Stomach smooth muscle (tissue), 2 donors: ENCODE data around the gene ZNF276.
"Not testable (repeated sequence)": the region's sequence is repeated elsewhere in the genome, so short reads cannot be mapped to it uniquely, and the experiment has no call there.

Experiments
- H3K27ac ChIP-seq: one replicate; pipeline ENCODE4 v1.7.0; 2013; ENCODE audit warnings: mild to moderate bottlenecking, low read length, inconsistent platforms
- H3K27me3 ChIP-seq, 2 donors: one replicate each; pipeline ENCODE4 v1.7.0; 2013; ENCODE audit warnings: low read length in 2 of 2; ENCODE audit not compliant: insufficient read depth in 2 of 2, control insufficient read depth in 1 of 2
- H3K36me3 ChIP-seq, 2 donors: one replicate each; pipeline ENCODE4 v1.7.0; 2013; ENCODE audit warnings: low read length in 2 of 2; ENCODE audit not compliant: control insufficient read depth in 2 of 2, insufficient read depth in 2 of 2
- H3K4me1 ChIP-seq: one replicate; pipeline ENCODE4 v1.7.0; 2013; ENCODE audit warnings: low read length; ENCODE audit not compliant: control insufficient read depth, insufficient read depth
- H3K4me3 ChIP-seq, 2 donors: one replicate each; pipeline ENCODE4 v1.7.0; 2013; ENCODE audit warnings: low read length in 2 of 2
- H3K9ac ChIP-seq, 2 donors: one replicate each; pipeline ENCODE4 v1.7.0; 2013; ENCODE audit warnings: low read length in 2 of 2, mild to moderate bottlenecking in 1 of 2
- H3K9me3 ChIP-seq, 2 donors: one replicate each; pipeline ENCODE4 v1.7.0; 2013; ENCODE audit warnings: low read length in 2 of 2; ENCODE audit not compliant: control insufficient read depth in 2 of 2
- donor health status: healthy.
- donor health status: Pancreatic carcinoma.

ZNF276 gene

DNA sequence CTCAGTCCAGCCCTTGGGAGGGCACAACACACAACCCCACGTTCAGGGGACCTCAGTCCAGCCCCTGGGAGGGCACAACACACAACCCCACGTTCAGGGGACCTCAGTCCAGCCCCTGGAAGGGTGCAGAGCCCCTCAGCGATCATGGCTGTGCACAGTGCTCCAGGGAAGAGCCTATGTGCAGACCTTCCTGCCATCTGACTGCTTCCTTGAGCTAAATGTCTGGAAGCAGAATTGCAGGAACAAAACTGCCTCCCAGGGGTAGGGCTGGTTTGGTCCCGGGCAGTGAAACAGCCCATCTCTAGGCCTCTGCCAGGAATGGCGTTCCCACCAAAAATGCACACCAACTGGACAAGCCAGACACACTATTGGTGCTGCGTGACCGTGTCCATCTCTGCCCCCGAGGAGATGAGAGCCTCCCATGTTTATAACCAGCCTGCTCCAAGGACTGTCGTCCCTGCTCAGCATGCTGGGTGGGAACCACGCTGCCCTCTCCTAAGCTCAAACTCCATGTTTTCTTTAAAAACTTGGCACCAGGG, 44.0 kb downstream of the ZNF276 start:
- no peak overlapping the region for H3K27ac ChIP-seq
- H3K4me1 ChIP-seq, result no peaks in the 10 kb centered on the region
- H3K27me3 ChIP-seq, result no peaks in the 10 kb centered on the region
- no peaks in the 10 kb centered on the region for H3K9me3 ChIP-seq
- no peak overlapping the region for H3K4me3 ChIP-seq
- H3K9ac ChIP-seq, result no peak overlapping the region
- H3K36me3 ChIP-seq, result no peaks in the 10 kb centered on the region

DNA sequence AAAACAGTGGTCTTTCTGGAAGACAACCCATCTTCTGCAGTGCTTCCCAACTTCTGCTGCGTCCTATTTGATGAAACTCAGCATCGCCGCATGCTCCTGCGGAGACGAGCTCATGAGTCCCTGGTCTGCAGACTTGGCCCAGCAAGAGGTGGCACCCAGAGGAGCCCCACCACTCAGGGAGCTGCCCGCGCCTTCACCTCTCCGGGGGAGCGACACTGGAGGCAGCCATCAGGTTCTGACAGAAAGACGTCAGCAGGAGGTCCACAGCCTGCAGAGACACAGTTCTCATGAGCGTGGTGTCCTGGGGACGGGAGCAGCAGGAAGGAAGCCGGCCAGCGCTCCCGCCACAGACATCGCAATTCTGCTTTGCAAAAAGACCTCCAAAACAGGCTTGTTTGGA, 49.0 kb downstream of the ZNF276 start:
- no peak overlapping the region for H3K4me3 ChIP-seq
- H3K4me1 ChIP-seq, result no peaks in the 10 kb centered on the region
- no peaks in the 10 kb centered on the region for H3K9me3 ChIP-seq
- no peaks in the 10 kb centered on the region for H3K27me3 ChIP-seq
- H3K36me3 ChIP-seq, result no peaks in the 10 kb centered on the region
- no peak overlapping the region for H3K27ac ChIP-seq
- H3K9ac ChIP-seq, result no peak overlapping the region

DNA sequence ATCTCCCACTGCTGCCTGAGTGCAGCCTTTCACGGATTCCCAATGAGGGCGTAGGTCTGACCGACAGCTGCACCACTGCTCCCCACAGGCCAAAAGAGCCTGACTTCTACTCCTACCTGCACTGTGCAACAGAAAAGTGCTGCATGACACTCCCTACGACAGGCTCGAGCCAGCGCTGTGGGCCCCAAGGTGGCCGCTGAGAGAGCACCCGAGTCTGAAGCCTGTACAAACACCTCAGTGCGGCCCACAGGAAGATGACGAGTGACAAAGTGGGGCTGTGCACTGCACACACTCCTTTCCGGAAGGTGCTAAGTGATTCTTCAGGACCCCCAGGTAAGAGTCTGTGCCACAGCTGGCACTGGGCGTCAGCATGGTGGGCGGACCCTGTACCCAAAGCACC, 53.9 kb downstream of the ZNF276 start:
- no peaks in the 10 kb centered on the region for H3K4me1 ChIP-seq
- H3K9ac ChIP-seq, result no peak overlapping the region
- H3K4me3 ChIP-seq, result no peak overlapping the region
- no peaks in the 10 kb centered on the region for H3K27me3 ChIP-seq
- H3K27ac ChIP-seq, result no peak overlapping the region
- no peaks in the 10 kb centered on the region for H3K9me3 ChIP-seq
- H3K36me3 ChIP-seq, result no peaks in the 10 kb centered on the region

- not testable (repeated sequence) for H3K4me1 ChIP-seq, H3K36me3 ChIP-seq, H3K27me3 ChIP-seq, H3K27ac ChIP-seq, H3K9ac ChIP-seq, H3K4me3 ChIP-seq, H3K9me3 ChIP-seq
Observed at GRCh38 chr16:89778211-89778610, 56.9 kb downstream of the ZNF276 start.

DNA sequence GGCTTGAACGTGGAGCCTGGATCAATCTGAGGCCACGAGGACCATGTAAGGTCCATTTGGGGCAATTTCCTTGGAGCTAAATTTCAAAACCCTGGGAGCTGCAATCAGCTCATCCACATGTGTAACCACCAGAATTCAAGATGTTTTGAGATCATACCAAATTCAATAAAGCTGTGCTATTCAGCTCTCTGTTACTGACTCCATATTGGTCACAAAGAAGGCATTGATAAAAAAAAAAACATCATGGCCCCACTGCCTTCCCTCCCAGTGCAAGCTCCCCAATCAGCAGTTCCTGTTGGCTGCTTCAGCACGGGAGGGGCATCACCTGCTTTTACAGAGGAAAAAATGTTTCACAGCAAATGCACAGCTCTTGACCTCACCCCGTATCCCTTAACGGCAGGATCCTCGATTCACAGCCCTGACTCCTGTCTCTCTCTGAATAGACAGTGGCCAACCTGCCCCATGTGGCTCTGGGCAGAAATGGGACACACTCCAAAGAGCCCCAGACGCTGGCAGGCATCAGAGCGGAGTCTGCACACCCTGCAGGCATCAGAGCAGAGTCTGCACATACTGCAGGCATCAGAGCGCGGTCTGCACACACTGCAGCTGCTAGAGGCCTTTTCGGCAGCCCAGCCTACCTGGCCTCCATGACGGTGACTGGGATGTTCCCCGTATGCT, 58.0 kb downstream of the ZNF276 start:
- no peaks in the 10 kb centered on the region for H3K4me1 ChIP-seq
- no peak overlapping the region for H3K9ac ChIP-seq
- H3K27ac ChIP-seq, result no peak overlapping the region
- H3K9me3 ChIP-seq, result no peaks in the 10 kb centered on the region
- H3K4me3 ChIP-seq, result no peak overlapping the region
- H3K36me3 ChIP-seq, result no peaks in the 10 kb centered on the region
- H3K27me3 ChIP-seq, result no peaks in the 10 kb centered on the region

DNA sequence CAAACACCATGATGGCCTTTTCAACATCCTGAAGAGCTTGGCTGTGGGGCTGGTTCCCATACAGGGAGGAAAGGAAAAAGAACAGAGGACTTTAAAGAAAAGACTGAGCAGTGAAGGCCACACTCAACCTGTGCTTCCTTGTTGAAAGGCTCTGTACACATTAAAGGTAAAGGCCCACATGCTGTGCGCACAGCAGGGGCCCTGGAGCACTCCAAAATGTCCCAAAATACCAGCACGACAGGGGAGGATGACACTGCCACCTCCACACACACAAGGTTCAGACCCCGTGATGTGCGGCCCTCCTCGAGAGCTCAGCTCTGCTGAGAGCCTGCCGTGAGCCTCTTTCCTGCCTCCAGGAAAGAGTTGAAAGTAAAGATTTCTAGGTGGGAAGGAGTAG, 58.6 kb downstream of the ZNF276 start:
- no peaks in the 10 kb centered on the region for H3K27me3 ChIP-seq
- no peak overlapping the region for H3K27ac ChIP-seq
- H3K36me3 ChIP-seq, result no peaks in the 10 kb centered on the region
- no peak overlapping the region for H3K4me3 ChIP-seq
- H3K9me3 ChIP-seq, result no peaks in the 10 kb centered on the region
- no peak overlapping the region for H3K9ac ChIP-seq
- no peaks in the 10 kb centered on the region for H3K4me1 ChIP-seq

- H3K4me1 ChIP-seq, result no peaks in the 10 kb centered on the region
- H3K27me3 ChIP-seq, result no peaks in the 10 kb centered on the region
- H3K4me3 ChIP-seq, result no peak overlapping the region
- H3K9ac ChIP-seq, result no peak overlapping the region
- no peak overlapping the region for H3K27ac ChIP-seq
- H3K36me3 ChIP-seq, result no peaks in the 10 kb centered on the region
- no peaks in the 10 kb centered on the region for H3K9me3 ChIP-seq
Observed at GRCh38 chr16:89782489-89782888, 61.2 kb downstream of the ZNF276 start.

GRCh38 chr16:89783952-89784351, 62.6 kb downstream of the ZNF276 start:
- H3K27ac ChIP-seq, H3K4me3 ChIP-seq, H3K36me3 ChIP-seq, H3K9me3 ChIP-seq, H3K27me3 ChIP-seq, H3K4me1 ChIP-seq, H3K9ac ChIP-seq: not testable (repeated sequence)

DNA sequence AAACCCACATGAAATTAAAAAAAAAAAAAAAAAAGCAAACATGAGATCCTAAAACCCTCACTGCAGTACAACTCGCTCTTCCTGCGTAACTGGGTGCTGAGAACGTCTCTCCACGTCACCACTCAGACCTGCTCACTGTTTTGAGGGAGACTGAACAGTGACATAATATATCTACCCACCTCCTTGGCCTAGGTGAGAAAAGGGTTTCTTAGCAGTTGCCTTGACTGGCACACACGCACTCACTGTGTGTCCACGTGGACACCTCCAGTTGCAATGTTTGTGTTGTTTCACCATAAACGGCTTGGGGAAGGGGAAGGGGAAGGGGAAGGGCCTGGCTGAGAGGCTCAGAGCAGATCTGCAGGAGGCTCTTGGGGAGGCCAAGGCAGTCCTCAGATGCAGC, 63.1 kb downstream of the ZNF276 start:
- Histone ChIP-seq H3K9ac (no peak overlapping the region), H3K4me1 (no peaks in the 10 kb centered on the region), H3K27ac (no peak overlapping the region), H3K27me3 (no peaks in the 10 kb centered on the region), H3K36me3 (no peaks in the 10 kb centered on the region), H3K9me3 (no peaks in the 10 kb centered on the region), H3K4me3 (no peak overlapping the region)

DNA sequence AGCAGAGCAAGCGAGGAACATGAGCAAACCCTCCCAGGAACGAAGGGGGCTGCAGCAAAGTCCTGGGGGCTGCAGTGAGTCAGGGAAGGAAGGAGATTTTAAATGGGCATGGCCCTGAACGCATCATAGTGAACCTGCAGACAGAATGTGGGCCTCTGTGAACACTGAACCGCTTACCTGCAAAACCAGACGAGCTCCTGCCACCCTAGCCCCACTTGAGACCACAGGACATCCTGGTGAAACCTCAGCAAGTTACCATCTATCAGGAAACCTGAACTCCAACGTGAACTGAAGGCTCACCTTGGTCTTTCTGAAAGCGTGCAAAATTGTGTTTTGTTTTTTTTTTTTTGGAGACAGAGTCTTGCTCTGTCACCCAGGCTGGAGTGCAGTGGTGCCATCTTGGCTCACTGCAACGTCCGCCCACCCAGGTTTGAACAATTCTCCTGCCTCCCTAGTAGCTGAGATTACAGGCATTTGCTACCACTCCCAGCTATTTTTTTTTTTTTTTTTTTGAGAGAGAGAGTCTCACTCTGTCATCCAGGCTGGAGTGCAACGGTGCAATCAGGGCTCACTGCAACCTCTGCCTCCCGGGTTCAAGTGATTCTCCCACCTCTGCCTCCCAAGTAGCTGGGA, 64.3 kb downstream of the ZNF276 start:
- Histone ChIP-seq H3K4me3 (no peak overlapping the region), H3K27me3 (no peaks in the 10 kb centered on the region), H3K9me3 (no peaks in the 10 kb centered on the region), H3K36me3 (no peaks in the 10 kb centered on the region), H3K4me1 (no peaks in the 10 kb centered on the region), H3K27ac (no peak overlapping the region), H3K9ac (no peak overlapping the region)
